Sigmoid colon (tissue), 4 donors: Measurements from ENCODE around the gene CDH20.

Source experiments
- POLR2AphosphoS5 ChIP-seq, 4 donors: sonication (generic); formaldehyde crosslinking; IDR thresholded peaks; one replicate each; pipeline ENCODE4 v1.6.1; 2017; ENCODE audit warnings: antibody characterized with exemption in 4 of 4
- TF ChIP-seq, protein P1 (sequence below), 4 experiments: fragments of 450-650 bp in 3 of 4; fragments of 200-600 bp in 1 of 4; IDR thresholded peaks; one replicate each; pipeline ENCODE4 v1.5.1; 2016 to 2019; ENCODE audit warnings: antibody characterized with exemption in 4 of 4, mild to moderate bottlenecking in 3 of 4, moderate library complexity in 2 of 4

- TF ChIP-seq POLR2AphosphoS5 (IDR thresholded peaks at IDR 0.05) = no peak
- TF ChIP-seq, protein P1, sequence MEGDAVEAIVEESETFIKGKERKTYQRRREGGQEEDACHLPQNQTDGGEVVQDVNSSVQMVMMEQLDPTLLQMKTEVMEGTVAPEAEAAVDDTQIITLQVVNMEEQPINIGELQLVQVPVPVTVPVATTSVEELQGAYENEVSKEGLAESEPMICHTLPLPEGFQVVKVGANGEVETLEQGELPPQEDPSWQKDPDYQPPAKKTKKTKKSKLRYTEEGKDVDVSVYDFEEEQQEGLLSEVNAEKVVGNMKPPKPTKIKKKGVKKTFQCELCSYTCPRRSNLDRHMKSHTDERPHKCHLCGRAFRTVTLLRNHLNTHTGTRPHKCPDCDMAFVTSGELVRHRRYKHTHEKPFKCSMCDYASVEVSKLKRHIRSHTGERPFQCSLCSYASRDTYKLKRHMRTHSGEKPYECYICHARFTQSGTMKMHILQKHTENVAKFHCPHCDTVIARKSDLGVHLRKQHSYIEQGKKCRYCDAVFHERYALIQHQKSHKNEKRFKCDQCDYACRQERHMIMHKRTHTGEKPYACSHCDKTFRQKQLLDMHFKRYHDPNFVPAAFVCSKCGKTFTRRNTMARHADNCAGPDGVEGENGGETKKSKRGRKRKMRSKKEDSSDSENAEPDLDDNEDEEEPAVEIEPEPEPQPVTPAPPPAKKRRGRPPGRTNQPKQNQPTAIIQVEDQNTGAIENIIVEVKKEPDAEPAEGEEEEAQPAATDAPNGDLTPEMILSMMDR (IDR thresholded peaks at IDR 0.05) = no peak
These were observed 138.3 kb downstream of the CDH20 start for GRCh38 chr18:61471541-61471940.
